ENCODE data around the gene WDFY2.

- TF ChIP-seq CTCF (IDR thresholded peaks at IDR 0.05), result no peak
- TF ChIP-seq POLR2A (IDR thresholded peaks at IDR 0.05), result no peak
- no peak for TF ChIP-seq EP300 (IDR thresholded peaks at IDR 0.05)
These were observed 149.4 kb downstream of the WDFY2 start for GRCh38 chr13:51733374-51734298.

Measured in upper lobe of left lung (tissue), 4 donors.